Spleen (tissue), 7 donors: ENCODE results near the gene RGMA.

Experiments
- CTCF ChIP-seq, 11 experiments: fragments of 200-600 bp in 7 of 11; fragments of 450-650 bp in 4 of 11; sonication (generic) in 4 of 11; IDR thresholded peaks in 8 of 11; conservative IDR thresholded peaks in 3 of 11; 1 replicate in 7 of 11; 2 replicates in 4 of 11; pipeline versions ENCODE4 v1.4.0 to v1.8.0; 2016 to 2021; ENCODE audit warnings: antibody characterized with exemption in 11 of 11, inconsistent platforms in 4 of 11, mild to moderate bottlenecking in 1 of 11
- POLR2A ChIP-seq, 3 donors: fragments of 450-650 bp; IDR thresholded peaks; one replicate each; pipeline ENCODE4 v1.5.1; 2017; ENCODE audit warnings: antibody characterized with exemption in 3 of 3, mild to moderate bottlenecking in 1 of 3
- POLR2AphosphoS5 ChIP-seq, 3 donors: sonication (generic); formaldehyde crosslinking; IDR thresholded peaks; one replicate each; pipeline ENCODE4 v1.5.1; 2017; ENCODE audit warnings: antibody characterized with exemption in 3 of 3
- donor health status: DM: no; HTN: no; CAD: no; lungs with moderate emphysema.
- donor health status: DM: no; HTN: no; CAD: no.
- donor health status: DM: no; HTN: no; CAD: no.

DNA sequence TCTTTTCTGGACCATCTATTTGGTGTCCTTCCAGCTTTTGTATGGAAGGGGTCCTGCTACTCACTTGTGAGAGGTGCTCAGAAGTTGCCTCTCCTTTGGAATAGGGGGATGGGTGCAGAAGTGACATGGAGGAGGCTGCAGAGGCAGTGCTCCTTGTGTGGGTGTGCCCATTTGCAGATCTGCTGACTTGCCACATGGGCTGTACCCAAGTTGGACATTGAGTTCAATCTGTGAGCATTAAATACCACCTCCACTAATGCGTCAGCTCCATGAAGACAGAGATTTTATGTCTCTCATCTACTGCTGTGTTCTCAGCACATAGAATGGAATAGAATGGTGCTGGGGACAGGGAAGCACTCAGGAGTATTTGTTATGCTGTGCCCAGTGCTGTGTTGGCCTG, 76.2 kb downstream of the RGMA start:
- no peak for TF ChIP-seq CTCF (IDR thresholded peaks at IDR 0.05 in 8 of 11, conservative IDR thresholded peaks at IDR 0.05 in 3 of 11)
- TF ChIP-seq POLR2AphosphoS5 (IDR thresholded peaks at IDR 0.05), result peak in 1 of 3 donors; percentile 10
- TF ChIP-seq POLR2A (IDR thresholded peaks at IDR 0.05), result no peak
